Neuron (in vitro differentiated cells): Measurements from ENCODE around the gene ZFX.

ENCODE experiments used
- H2AFZ ChIP-seq: one replicate; pipeline ENCODE4 v1.6.1; 2013; ENCODE audit warnings: low read depth, mild to moderate bottlenecking, inconsistent platforms, low read length, moderate library complexity
- H3K27me3 ChIP-seq: one replicate; pipeline ENCODE4 v1.6.1; 2013; ENCODE audit warnings: low read length; ENCODE audit not compliant: insufficient read depth
- H3K36me3 ChIP-seq: one replicate; pipeline ENCODE4 v1.6.1; 2013; ENCODE audit warnings: low read length; ENCODE audit not compliant: insufficient read depth
- H3K4me1 ChIP-seq: one replicate; pipeline ENCODE4 v1.6.1; 2013; ENCODE audit warnings: low read length; ENCODE audit not compliant: insufficient read depth
- H3K4me3 ChIP-seq: 2 replicates; pipeline ENCODE4 v1.5.1; 2013; ENCODE audit warnings: mild to moderate bottlenecking, low read length, moderate library complexity
- H3K9me3 ChIP-seq: one replicate; pipeline ENCODE4 v1.6.1; 2013; ENCODE audit warnings: low read length

Gene ZFX

GRCh38 chrX:24156177-24156576 lies 6.6 kb downstream of the ZFX start:
- Histone ChIP-seq H3K36me3 (peaks cover 30% of the 10 kb centered on the region), H3K9me3 (no peaks in the 10 kb centered on the region), H3K27me3 (no peaks in the 10 kb centered on the region), H3K4me3 (no peak overlapping the region), H2AFZ (no peak overlapping the region), H3K4me1 (peaks cover 6% of the 10 kb centered on the region)

DNA sequence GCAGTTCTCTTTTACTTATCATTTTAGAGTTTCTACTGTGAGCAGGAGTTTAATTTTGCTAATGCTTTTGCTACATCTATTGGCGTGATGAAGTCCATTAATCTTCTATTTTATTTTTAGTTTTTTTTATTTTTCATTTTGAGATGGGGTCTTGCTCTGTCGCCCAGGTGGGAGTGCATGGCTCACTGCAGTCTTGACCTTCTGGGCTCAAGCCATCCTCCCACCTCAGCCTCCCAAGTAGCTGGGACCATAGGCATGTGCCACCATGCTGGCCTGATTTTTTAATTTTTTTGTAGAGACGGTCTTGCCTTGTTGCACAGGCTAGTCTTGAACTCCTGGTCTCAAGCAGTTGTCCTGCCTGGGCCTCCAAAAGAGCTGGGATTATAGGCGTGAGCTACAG lies 9.4 kb downstream of the ZFX start:
- Histone ChIP-seq H3K4me1 (no peaks in the 10 kb centered on the region), H3K36me3 (peaks cover 20% of the 10 kb centered on the region), H3K4me3 (no peak overlapping the region), H3K27me3 (no peaks in the 10 kb centered on the region), H3K9me3 (no peaks in the 10 kb centered on the region), H2AFZ (no peak overlapping the region)

DNA sequence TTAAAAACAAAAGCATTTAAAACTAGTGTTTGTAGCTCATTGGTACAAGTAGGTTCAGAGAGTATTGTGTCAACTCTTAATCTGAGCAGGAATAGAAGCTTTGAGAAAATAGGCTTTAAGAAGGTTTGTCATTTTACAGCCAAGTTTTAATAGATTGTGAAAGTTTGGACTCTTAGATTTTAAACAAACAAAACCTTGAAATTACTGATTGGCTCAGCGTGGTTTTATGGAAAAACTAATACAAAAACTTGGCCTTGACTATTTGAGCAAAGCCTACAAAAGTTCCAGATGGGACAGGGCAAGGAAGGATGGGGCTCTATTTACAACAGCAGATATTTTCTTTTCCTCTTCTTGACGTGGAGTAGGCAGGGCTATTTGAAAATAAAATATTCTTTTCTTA lies 16.5 kb downstream of the ZFX start:
- peaks cover 29% of the 10 kb centered on the region for H3K36me3 ChIP-seq
- no peaks in the 10 kb centered on the region for H3K4me1 ChIP-seq
- H2AFZ ChIP-seq, result no peak overlapping the region
- H3K9me3 ChIP-seq, result no peaks in the 10 kb centered on the region
- H3K27me3 ChIP-seq, result no peaks in the 10 kb centered on the region
- H3K4me3 ChIP-seq, result no peak overlapping the region

DNA sequence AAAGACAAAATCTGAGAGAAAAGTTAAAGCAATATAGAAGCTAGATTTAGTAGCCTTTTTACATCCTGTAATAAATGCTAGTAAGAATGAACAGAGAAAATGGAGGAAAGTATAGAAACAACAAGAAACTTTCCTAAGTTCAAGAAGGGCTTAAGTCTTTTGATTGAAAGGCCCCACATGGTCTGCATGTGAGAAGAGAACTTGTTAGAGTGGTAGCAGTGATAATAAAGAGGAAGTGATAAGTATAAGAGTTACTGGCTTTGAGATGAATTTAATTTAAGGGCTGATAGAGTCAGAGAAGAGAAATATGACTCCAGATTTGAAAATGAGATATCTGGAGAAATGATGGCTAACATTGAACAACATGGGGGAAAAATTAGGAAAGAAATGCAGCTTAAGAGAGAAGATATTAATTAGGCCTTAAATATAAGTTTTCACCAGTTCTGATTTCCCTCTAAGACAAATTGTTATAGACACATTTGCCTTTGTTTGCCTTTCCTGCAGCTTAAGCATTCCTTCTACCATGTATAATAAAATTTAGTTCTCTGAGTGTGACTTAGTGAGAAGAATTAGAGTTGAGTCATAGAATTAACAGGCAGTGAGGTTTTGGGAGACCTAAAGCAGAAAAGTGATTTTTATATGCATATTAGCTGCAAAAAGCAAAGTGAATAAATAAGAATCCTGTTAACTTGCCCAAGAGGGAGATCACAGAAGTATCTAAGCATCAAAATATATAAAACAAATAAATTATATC lies 18.4 kb downstream of the ZFX start:
- Histone ChIP-seq H3K4me1 (no peaks in the 10 kb centered on the region), H2AFZ (no peak overlapping the region), H3K27me3 (no peaks in the 10 kb centered on the region), H3K9me3 (no peaks in the 10 kb centered on the region), H3K36me3 (peaks cover 36% of the 10 kb centered on the region), H3K4me3 (no peak overlapping the region)

DNA sequence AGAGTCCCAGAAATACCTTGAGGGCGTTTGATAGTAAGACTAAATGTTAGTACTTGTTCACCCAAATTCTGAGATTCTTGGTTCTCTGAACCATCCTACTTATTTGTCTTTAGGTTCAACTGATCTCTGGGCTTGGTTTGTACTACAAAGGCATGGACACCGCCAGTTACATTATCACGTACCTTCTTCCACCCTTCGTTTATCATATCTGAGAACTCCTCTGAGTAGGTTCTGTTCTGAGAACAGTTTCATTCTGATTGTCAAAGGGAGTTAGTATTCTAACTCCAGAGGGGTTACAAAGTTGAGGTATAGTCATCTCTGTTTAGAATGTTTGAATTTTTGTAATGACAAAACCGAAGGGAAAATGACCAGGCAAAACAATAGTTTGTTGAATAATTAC lies 19.3 kb downstream of the ZFX start:
- Histone ChIP-seq H3K36me3 (peaks cover 45% of the 10 kb centered on the region), H3K9me3 (no peaks in the 10 kb centered on the region), H3K27me3 (no peaks in the 10 kb centered on the region), H3K4me1 (no peaks in the 10 kb centered on the region), H2AFZ (no peak overlapping the region), H3K4me3 (no peak overlapping the region)

DNA sequence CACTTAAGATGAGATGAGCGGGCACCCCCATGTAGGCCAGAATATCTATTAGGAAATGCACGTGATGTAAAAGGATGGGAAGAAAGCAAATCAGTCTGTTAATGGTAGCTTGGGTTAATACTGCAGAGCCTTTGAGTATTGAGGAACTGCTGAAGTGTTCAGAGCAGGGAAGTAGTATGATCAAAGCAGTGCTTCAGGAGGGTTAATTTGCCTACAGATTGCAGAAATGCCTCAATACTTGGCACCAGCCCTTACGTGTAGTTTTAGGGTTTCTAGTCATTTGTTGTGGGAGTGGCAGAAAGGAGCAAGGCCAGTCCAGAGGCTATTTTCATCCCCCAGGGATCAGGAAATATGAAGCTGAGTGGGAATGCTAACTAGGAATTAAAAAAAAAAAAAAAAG lies 19.7 kb downstream of the ZFX start:
- Histone ChIP-seq H3K9me3 (no peaks in the 10 kb centered on the region), H3K36me3 (peaks cover 48% of the 10 kb centered on the region), H3K27me3 (no peaks in the 10 kb centered on the region), H2AFZ (no peak overlapping the region), H3K4me3 (no peak overlapping the region), H3K4me1 (no peaks in the 10 kb centered on the region)

DNA sequence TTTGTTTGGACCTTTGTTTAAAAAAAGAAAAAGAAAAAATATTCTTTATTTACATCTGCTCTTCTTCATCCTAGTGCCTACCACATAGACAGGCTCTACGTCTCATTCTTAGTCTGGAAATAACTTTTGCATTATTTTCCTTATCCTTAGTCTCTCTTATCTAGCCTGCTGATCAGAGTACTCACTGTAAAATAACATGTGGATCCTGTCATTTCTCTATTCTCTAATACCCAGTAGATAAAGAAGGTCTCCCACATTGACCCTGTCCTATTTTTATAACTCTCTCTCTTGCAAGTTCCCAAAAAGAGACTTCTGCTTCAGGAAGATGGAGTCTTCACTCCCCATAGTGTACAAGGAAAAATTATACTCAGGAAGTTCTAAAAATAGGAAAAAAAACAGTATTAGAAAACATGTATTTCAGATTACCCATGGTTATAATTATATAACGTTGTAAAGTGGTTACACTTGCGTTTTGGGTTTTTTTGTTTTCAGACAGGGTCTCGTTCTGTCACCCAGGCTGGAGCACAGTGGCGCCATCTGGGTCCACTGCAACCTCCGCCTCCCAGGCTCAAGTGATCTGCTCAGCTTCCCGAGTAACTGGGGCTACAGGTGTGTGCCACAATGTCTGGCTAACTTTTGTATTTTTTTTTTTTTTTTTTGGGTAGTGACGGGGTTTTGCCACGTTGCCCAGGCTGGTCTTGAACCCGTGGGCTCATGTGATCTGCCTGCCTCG lies 23.8 kb downstream of the ZFX start:
- Histone ChIP-seq H3K4me3 (no peak overlapping the region), H2AFZ (no peak overlapping the region), H3K36me3 (peaks cover 55% of the 10 kb centered on the region), H3K9me3 (peaks cover 3% of the 10 kb centered on the region), H3K27me3 (no peaks in the 10 kb centered on the region), H3K4me1 (no peaks in the 10 kb centered on the region)

DNA sequence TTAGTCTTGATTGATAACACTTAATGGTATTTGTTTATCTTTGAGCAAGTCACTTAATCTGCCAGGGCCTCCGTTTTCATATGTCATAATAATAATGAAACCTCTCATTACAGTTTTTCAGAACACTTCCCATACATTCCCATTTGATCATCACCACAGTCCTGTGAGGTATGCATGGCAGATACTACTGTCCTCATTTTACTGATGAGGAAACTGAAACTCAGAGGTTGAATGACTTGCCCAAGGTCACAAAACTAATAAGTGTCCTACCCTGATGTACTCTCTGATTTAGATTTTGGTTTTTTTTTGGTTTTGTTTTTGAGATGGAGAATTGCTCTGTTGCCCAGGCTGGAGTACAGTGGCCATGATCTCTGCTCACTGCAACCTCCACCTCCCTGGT lies 25.7 kb downstream of the ZFX start:
- Histone ChIP-seq H3K9me3 (peaks cover 5% of the 10 kb centered on the region), H3K4me1 (no peaks in the 10 kb centered on the region), H2AFZ (no peak overlapping the region), H3K4me3 (no peak overlapping the region), H3K36me3 (peaks cover 60% of the 10 kb centered on the region), H3K27me3 (no peaks in the 10 kb centered on the region)

DNA sequence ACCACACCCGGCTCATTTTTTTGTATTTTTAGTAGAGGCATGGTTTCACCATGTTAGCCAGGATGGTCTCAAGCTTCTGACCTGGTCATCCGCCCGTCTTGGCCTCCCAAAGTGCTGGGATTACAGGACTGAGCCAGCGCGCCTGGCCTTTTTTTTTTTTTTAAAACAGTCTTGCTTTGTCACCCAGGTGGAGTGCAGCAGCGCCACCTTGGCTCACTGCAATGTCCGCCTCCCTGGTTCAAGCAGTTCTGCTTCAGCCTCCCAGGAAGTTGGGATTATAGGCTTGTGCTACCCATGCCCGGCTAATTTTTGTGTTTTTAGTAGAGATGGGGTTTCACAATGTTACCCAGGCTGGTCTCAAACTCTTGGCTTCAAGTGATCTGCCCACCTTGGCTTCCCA lies 28.9 kb downstream of the ZFX start:
- Histone ChIP-seq H3K9me3 (peaks cover 5% of the 10 kb centered on the region), H2AFZ (no peak overlapping the region), H3K4me3 (no peak overlapping the region), H3K4me1 (no peaks in the 10 kb centered on the region), H3K27me3 (no peaks in the 10 kb centered on the region), H3K36me3 (peaks cover 52% of the 10 kb centered on the region)

GRCh38 chrX:24184018-24184417 lies 34.5 kb downstream of the ZFX start:
- Histone ChIP-seq H3K4me1 (no peaks in the 10 kb centered on the region), H3K27me3 (no peaks in the 10 kb centered on the region), H2AFZ (no peak overlapping the region), H3K9me3 (peaks cover 2% of the 10 kb centered on the region), H3K4me3 (no peak overlapping the region), H3K36me3 (peaks cover 42% of the 10 kb centered on the region)

- Histone ChIP-seq H3K4me1 (no peaks in the 10 kb centered on the region), H3K4me3 (no peak overlapping the region), H3K27me3 (no peaks in the 10 kb centered on the region), H2AFZ (no peak overlapping the region), H3K9me3 (no peaks in the 10 kb centered on the region), H3K36me3 (peaks cover 25% of the 10 kb centered on the region)
These were observed 37.0 kb downstream of the ZFX start for GRCh38 chrX:24186483-24186882.

GRCh38 chrX:24186986-24187385 lies 37.5 kb downstream of the ZFX start:
- H3K36me3 ChIP-seq, result peaks cover 25% of the 10 kb centered on the region
- no peak overlapping the region for H2AFZ ChIP-seq
- no peaks in the 10 kb centered on the region for H3K9me3 ChIP-seq
- H3K4me1 ChIP-seq, result no peaks in the 10 kb centered on the region
- H3K4me3 ChIP-seq, result no peak overlapping the region
- H3K27me3 ChIP-seq, result no peaks in the 10 kb centered on the region

- Histone ChIP-seq H2AFZ (no peak overlapping the region), H3K36me3 (peaks cover 20% of the 10 kb centered on the region), H3K27me3 (no peaks in the 10 kb centered on the region), H3K9me3 (no peaks in the 10 kb centered on the region), H3K4me3 (no peak overlapping the region), H3K4me1 (no peaks in the 10 kb centered on the region)
These were observed 40.0 kb downstream of the ZFX start for GRCh38 chrX:24189490-24189889.
